Mesendoderm (in vitro differentiated cells): Measurements from ENCODE around the gene AFAP1.
"Not testable (repeated sequence)": the region's sequence is repeated elsewhere in the genome, so short reads cannot be mapped to it uniquely, and the experiment has no call there.

Source experiments
- DNase-seq: peaks from one replicate; pipeline ENCODE4 v3.0.0; 2013
- H2AK5ac ChIP-seq: 2 replicates; pipeline ENCODE4 v1.6.1; 2013; ENCODE audit warnings: low read length, inconsistent platforms
- H2BK120ac ChIP-seq: 2 replicates; pipeline ENCODE4 v1.6.1; 2013; ENCODE audit warnings: low read depth, mild to moderate bottlenecking, low read length, moderate library complexity, mixed read lengths
- H2BK15ac ChIP-seq: replicated peaks from 2 replicates; pipeline ENCODE4 v1.6.1; 2013; ENCODE audit warnings: low read depth, mild to moderate bottlenecking, moderate library complexity
- H2BK5ac ChIP-seq: 2 replicates; pipeline ENCODE4 v1.6.1; 2013; ENCODE audit warnings: low read length, inconsistent platforms
- H3K18ac ChIP-seq: 2 replicates; pipeline ENCODE4 v1.6.1; 2013; ENCODE audit warnings: mild to moderate bottlenecking, low read length, mixed read lengths
- H3K23ac ChIP-seq: one replicate; pipeline ENCODE4 v1.6.1; 2013; ENCODE audit warnings: low read length
- H3K27ac ChIP-seq: 2 replicates; pipeline ENCODE4 v1.5.1; 2013; ENCODE audit warnings: low read depth, mild to moderate bottlenecking, inconsistent platforms, low read length, moderate library complexity
- H3K27me3 ChIP-seq: 2 replicates; pipeline ENCODE4 v1.6.1; 2013; ENCODE audit warnings: low read length, control low read depth, mild to moderate bottlenecking, inconsistent platforms; ENCODE audit not compliant: insufficient read depth, poor library complexity
- H3K36me3 ChIP-seq: 2 replicates; pipeline ENCODE4 v1.6.1; 2013; ENCODE audit warnings: low read length, inconsistent platforms; ENCODE audit not compliant: control insufficient read depth, insufficient read depth
- H3K4ac ChIP-seq: one replicate; pipeline ENCODE4 v1.6.1; 2013; ENCODE audit warnings: low read depth, mild to moderate bottlenecking, low read length, moderate library complexity
- H3K4me1 ChIP-seq: 2 replicates; pipeline ENCODE4 v1.6.1; 2013; ENCODE audit warnings: low read depth, low read length, inconsistent platforms; ENCODE audit not compliant: control insufficient read depth
- H3K4me2 ChIP-seq: 2 replicates; pipeline ENCODE4 v1.6.1; 2013; ENCODE audit warnings: low read length
- H3K4me3 ChIP-seq: 2 replicates; pipeline ENCODE4 v1.5.1; 2013; ENCODE audit warnings: mild to moderate bottlenecking, low read length
- H3K56ac ChIP-seq: one replicate; pipeline ENCODE4 v1.6.1; 2013; ENCODE audit warnings: low read length
- H3K79me1 ChIP-seq: 2 replicates; pipeline ENCODE4 v1.6.1; 2013; ENCODE audit warnings: low read length, inconsistent platforms
- H3K79me2 ChIP-seq: 2 replicates; pipeline ENCODE4 v1.6.1; 2013; ENCODE audit warnings: mild to moderate bottlenecking, low read length; ENCODE audit not compliant: control insufficient read depth, insufficient read depth
- H3K9ac ChIP-seq: 2 replicates; pipeline ENCODE4 v1.6.1; 2013; ENCODE audit warnings: low read length, inconsistent platforms
- H4K5ac ChIP-seq: one replicate; pipeline ENCODE4 v1.6.1; 2013; ENCODE audit warnings: low read length
- H4K8ac ChIP-seq: one replicate; pipeline ENCODE4 v1.6.1; 2013; ENCODE audit warnings: low read depth, mild to moderate bottlenecking, control low read depth, low read length, moderate library complexity
- WGBS: extraction: QIAGEN DNeasy Blood & Tissue Kit; methylation state at CpG from one replicate; pipeline ENCODE4 v1.1.7; 2013; ENCODE audit warnings: low lambda C conversion rate, missing lambda C conversion rate; ENCODE audit not compliant: insufficient coverage; ENCODE audit errors: extremely low coverage; 5-methylcytosine and 5-hydroxymethylcytosine counted together

The AFAP1 gene

GRCh38 chr4:7924570-7924969 is 15.1 kb downstream of the AFAP1 start:
- Histone ChIP-seq H4K8ac (no peak overlapping the region), H3K27ac (no peak overlapping the region), H2BK5ac (no peak overlapping the region), H3K4ac (no peak overlapping the region), H3K79me1 (peaks cover 26% of the 10 kb centered on the region), H3K56ac (no peak overlapping the region), H3K4me3 (no peak overlapping the region), H3K9ac (no peak overlapping the region), H3K4me2 (no peak overlapping the region), H3K79me2 (peaks cover 65% of the 10 kb centered on the region), H3K4me1 (peaks cover 3% of the 10 kb centered on the region), H4K5ac (no peak overlapping the region), H3K27me3 (no peaks in the 10 kb centered on the region), H2AK5ac (no peak overlapping the region), H2BK15ac (no peak overlapping the region), H3K23ac (no peak overlapping the region), H2BK120ac (no peak overlapping the region), H3K18ac (no peak overlapping the region), H3K36me3 (no peaks in the 10 kb centered on the region)
- DNase-seq: no peak
- WGBS: no CpG with 5 or more reads among the region's 4 CpGs

GRCh38 chr4:7924163-7924562 is 15.5 kb downstream of the AFAP1 start:
- H3K9ac ChIP-seq: no peak overlapping the region
- peaks cover 63% of the 10 kb centered on the region for H3K79me2 ChIP-seq
- H3K4me3 ChIP-seq: no peak overlapping the region
- H3K79me1 ChIP-seq: peaks cover 25% of the 10 kb centered on the region
- no peak overlapping the region for H3K56ac ChIP-seq
- H3K4me1 ChIP-seq: no peaks in the 10 kb centered on the region
- H3K18ac ChIP-seq: no peak overlapping the region
- H3K27ac ChIP-seq: no peak overlapping the region
- no peaks in the 10 kb centered on the region for H3K27me3 ChIP-seq
- no peak overlapping the region for H2AK5ac ChIP-seq
- peaks cover under 1% of the 10 kb centered on the region for H3K36me3 ChIP-seq
- no peak overlapping the region for H3K23ac ChIP-seq
- WGBS: no CpG with 5 or more reads among the region's 7 CpGs
- no peak overlapping the region for H4K8ac ChIP-seq
- H3K4ac ChIP-seq: no peak overlapping the region
- no peak overlapping the region for H4K5ac ChIP-seq
- no peak overlapping the region for H2BK5ac ChIP-seq
- H2BK15ac ChIP-seq: no peak overlapping the region
- no peak for DNase-seq
- H3K4me2 ChIP-seq: no peak overlapping the region
- no peak overlapping the region for H2BK120ac ChIP-seq

GRCh38 chr4:7922466-7922865 is 17.2 kb downstream of the AFAP1 start:
- no peak overlapping the region for H4K8ac ChIP-seq

GRCh38 chr4:7918981-7919380 is 20.7 kb downstream of the AFAP1 start:
- H4K5ac ChIP-seq: no peak overlapping the region
- H3K4me1 ChIP-seq: peaks cover 11% of the 10 kb centered on the region
- no peak overlapping the region for H4K8ac ChIP-seq
- peaks cover 56% of the 10 kb centered on the region for H3K79me2 ChIP-seq
- H3K79me1 ChIP-seq: peaks cover 28% of the 10 kb centered on the region
- H3K27me3 ChIP-seq: no peaks in the 10 kb centered on the region
- no peak overlapping the region for H3K56ac ChIP-seq
- H3K18ac ChIP-seq: peak overlapping the region; percentile 12
- no peak overlapping the region for H3K27ac ChIP-seq
- H2AK5ac ChIP-seq: no peak overlapping the region
- no peak overlapping the region for H2BK15ac ChIP-seq
- H3K36me3 ChIP-seq: peaks cover 2% of the 10 kb centered on the region
- no peak overlapping the region for H3K23ac ChIP-seq
- H3K9ac ChIP-seq: no peak overlapping the region
- no peak overlapping the region for H3K4ac ChIP-seq
- H2BK120ac ChIP-seq: no peak overlapping the region
- DNase-seq: no peak
- no peak overlapping the region for H3K4me3 ChIP-seq
- no peak overlapping the region for H3K4me2 ChIP-seq
- WGBS: no CpG with 5 or more reads among the region's 12 CpGs
- no peak overlapping the region for H2BK5ac ChIP-seq

More at GRCh38 chr4:7922466-7922865, 17.2 kb downstream of the AFAP1 start:
- Histone ChIP-seq H3K23ac (no peak overlapping the region), H3K4me3 (no peak overlapping the region), H3K4ac (no peak overlapping the region), H2AK5ac (no peak overlapping the region), H2BK15ac (no peak overlapping the region), H2BK120ac (no peak overlapping the region), H3K27ac (no peak overlapping the region), H3K36me3 (peaks cover 2% of the 10 kb centered on the region), H3K79me1 (peaks cover 19% of the 10 kb centered on the region), H3K27me3 (no peaks in the 10 kb centered on the region), H3K4me2 (no peak overlapping the region), H3K18ac (no peak overlapping the region), H3K9ac (no peak overlapping the region), H3K4me1 (peaks cover 3% of the 10 kb centered on the region), H3K56ac (no peak overlapping the region), H3K79me2 (peaks cover 59% of the 10 kb centered on the region), H4K5ac (no peak overlapping the region), H2BK5ac (no peak overlapping the region)
- WGBS: no CpG with 5 or more reads among the region's 7 CpGs
- DNase-seq: no peak

- H3K18ac ChIP-seq, H3K27ac ChIP-seq, H2BK120ac ChIP-seq, H3K4me3 ChIP-seq, DNase-seq, H3K27me3 ChIP-seq, H3K23ac ChIP-seq, H3K4ac ChIP-seq, H3K56ac ChIP-seq, H3K9ac ChIP-seq, H2BK15ac ChIP-seq, H3K36me3 ChIP-seq, H4K5ac ChIP-seq, H2BK5ac ChIP-seq, H2AK5ac ChIP-seq, H4K8ac ChIP-seq, H3K4me2 ChIP-seq: not testable (repeated sequence)
- H3K4me1 ChIP-seq: peaks cover 11% of the 10 kb centered on the region
- peaks cover 52% of the 10 kb centered on the region for H3K79me2 ChIP-seq
- H3K79me1 ChIP-seq: peaks cover 28% of the 10 kb centered on the region
- no CpG with 5 or more reads among the region's 18 CpGs for WGBS
Measured at GRCh38 chr4:7918187-7918586, 21.5 kb downstream of the AFAP1 start.

GRCh38 chr4:7917669-7918068 is 22.0 kb downstream of the AFAP1 start:
- DNase-seq: peak; percentile 67
- no peak overlapping the region for H3K18ac ChIP-seq
- no peak overlapping the region for H2BK120ac ChIP-seq
- H3K27ac ChIP-seq: no peak overlapping the region
- H2AK5ac ChIP-seq: no peak overlapping the region
- peaks cover 54% of the 10 kb centered on the region for H3K79me2 ChIP-seq
- WGBS: no CpG with 5 or more reads among the region's 6 CpGs
- no peak overlapping the region for H4K8ac ChIP-seq
- H3K23ac ChIP-seq: no peak overlapping the region
- no peak overlapping the region for H2BK5ac ChIP-seq
- H3K56ac ChIP-seq: no peak overlapping the region
- H3K4me1 ChIP-seq: peaks cover 11% of the 10 kb centered on the region
- H3K27me3 ChIP-seq: no peaks in the 10 kb centered on the region
- H3K4me3 ChIP-seq: no peak overlapping the region
- H4K5ac ChIP-seq: no peak overlapping the region
- no peak overlapping the region for H2BK15ac ChIP-seq
- no peak overlapping the region for H3K4ac ChIP-seq
- peaks cover 28% of the 10 kb centered on the region for H3K79me1 ChIP-seq
- no peak overlapping the region for H3K4me2 ChIP-seq
- peaks cover 2% of the 10 kb centered on the region for H3K36me3 ChIP-seq
- no peak overlapping the region for H3K9ac ChIP-seq
